ENCODE results near the gene TCF23. TPM values are rescaled to one million over a fixed set of nuclear protein-coding genes. Genes with fewer than 3 reads are reported as not detected.
"Not testable (repeated sequence)": the region's sequence is repeated elsewhere in the genome, so short reads cannot be mapped to it uniquely, and the experiment has no call there.

The TCF23 gene
- total and polyA plus RNA-seq, 4 donors, result 0.01 to 0.18 (median 0.04) TPM; not detected in 1

DNA sequence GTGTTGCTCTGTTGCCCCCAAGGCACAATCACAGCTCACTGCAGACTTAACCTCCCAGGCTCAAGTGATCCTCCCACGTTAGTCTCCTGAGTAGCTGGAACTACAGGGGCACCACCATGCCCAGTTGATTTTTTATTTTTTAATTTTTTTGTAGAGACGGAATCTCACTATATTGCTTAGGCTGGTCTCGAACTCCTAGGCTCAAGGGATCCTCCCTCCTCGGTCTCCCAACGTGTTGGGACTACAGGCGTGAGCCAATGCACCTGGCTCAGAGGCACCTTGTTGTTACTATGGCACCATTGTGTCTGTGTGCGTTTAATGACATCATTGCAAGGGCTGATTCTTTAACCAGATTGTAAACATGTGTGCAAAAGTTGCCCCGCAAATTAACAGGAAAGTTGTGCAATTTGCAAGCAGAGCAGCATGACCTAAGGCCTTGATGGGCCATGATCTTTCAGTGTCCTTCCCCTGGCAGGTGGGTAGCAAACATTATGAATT, 22.6 kb downstream of the TCF23 start:
- TF ChIP-seq, protein P1, sequence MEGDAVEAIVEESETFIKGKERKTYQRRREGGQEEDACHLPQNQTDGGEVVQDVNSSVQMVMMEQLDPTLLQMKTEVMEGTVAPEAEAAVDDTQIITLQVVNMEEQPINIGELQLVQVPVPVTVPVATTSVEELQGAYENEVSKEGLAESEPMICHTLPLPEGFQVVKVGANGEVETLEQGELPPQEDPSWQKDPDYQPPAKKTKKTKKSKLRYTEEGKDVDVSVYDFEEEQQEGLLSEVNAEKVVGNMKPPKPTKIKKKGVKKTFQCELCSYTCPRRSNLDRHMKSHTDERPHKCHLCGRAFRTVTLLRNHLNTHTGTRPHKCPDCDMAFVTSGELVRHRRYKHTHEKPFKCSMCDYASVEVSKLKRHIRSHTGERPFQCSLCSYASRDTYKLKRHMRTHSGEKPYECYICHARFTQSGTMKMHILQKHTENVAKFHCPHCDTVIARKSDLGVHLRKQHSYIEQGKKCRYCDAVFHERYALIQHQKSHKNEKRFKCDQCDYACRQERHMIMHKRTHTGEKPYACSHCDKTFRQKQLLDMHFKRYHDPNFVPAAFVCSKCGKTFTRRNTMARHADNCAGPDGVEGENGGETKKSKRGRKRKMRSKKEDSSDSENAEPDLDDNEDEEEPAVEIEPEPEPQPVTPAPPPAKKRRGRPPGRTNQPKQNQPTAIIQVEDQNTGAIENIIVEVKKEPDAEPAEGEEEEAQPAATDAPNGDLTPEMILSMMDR (IDR thresholded peaks at IDR 0.05; ENCODE audit: control extremely low read depth, extremely low read depth), result no peak
- H3K9ac ChIP-seq (ENCODE audit: insufficient read depth in 1 of 2, low read length in 2 of 2), result no peak overlapping the region
- H3K9me3 ChIP-seq (ENCODE audit: control insufficient read depth in 4 of 4, insufficient read depth in 3 of 4, low read length in 3 of 4), result no peaks in the 10 kb centered on the region
- no peak overlapping the region for H3K4me3 ChIP-seq
- ATAC-seq (ENCODE audit: insufficient read depth, low FRiP score) (no peak), DNase-seq (no peak)
- peaks cover 0 to 4% (median 0%) of the 10 kb centered on the region in 5 donors for H3K4me1 ChIP-seq (ENCODE audit: control insufficient read depth in 5 of 5, insufficient read depth in 5 of 5, low read length in 5 of 5)
- 73 to 76% methylated on average over 8 of the region's 8 CpGs for WGBS, 2 donors
- H3K36me3 ChIP-seq (ENCODE audit: control insufficient read depth in 4 of 4, insufficient read depth in 4 of 4, low read length in 4 of 4), result no peaks in the 10 kb centered on the region
- no peak overlapping the region for H3K27ac ChIP-seq (ENCODE audit: low read depth in 1 of 2, low read length in 1 of 2)
- peaks cover 0 to 27% (median 9%) of the 10 kb centered on the region in 3 donors for H3K27me3 ChIP-seq (ENCODE audit: control insufficient read depth in 3 of 3, insufficient read depth in 3 of 3, low read length in 2 of 3)

DNA sequence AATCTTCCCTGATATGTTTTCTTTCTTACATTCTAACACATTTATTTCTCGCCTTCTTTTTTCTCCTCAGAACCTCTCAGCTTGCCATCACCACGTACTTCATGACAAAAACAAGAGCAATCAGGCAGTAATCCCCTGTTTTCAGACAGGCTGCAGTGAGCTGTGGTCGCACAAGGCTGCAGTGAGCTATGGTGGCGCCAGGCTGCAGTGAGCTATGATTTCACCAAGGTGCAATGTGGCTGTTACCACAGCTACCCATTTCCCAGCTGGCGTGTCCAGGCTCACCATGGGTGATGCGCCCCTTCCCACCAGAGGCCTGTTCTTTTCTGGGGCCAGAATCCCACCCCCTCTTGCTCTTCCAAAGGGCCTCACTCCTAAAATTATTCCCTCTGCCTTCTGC, 25.8 kb downstream of the TCF23 start:
- Histone ChIP-seq H3K9ac (ENCODE audit: insufficient read depth in 1 of 2, low read length in 2 of 2) (no peak overlapping the region), H3K36me3 (ENCODE audit: control insufficient read depth in 4 of 4, insufficient read depth in 4 of 4, low read length in 4 of 4) (no peaks in the 10 kb centered on the region), H3K4me1 (ENCODE audit: control insufficient read depth in 5 of 5, insufficient read depth in 5 of 5, low read length in 5 of 5) (peaks cover 0 to 4% (median 0%) of the 10 kb centered on the region in 5 donors), H3K4me3 (no peak overlapping the region), H3K9me3 (ENCODE audit: control insufficient read depth in 4 of 4, insufficient read depth in 3 of 4, low read length in 3 of 4) (no peaks in the 10 kb centered on the region), H3K27ac (ENCODE audit: low read depth in 1 of 2, low read length in 1 of 2) (no peak overlapping the region), H3K27me3 (ENCODE audit: control insufficient read depth in 3 of 3, insufficient read depth in 3 of 3, low read length in 2 of 3) (peaks cover 0 to 27% (median 13%) of the 10 kb centered on the region in 3 donors)
- DNase-seq (no peak), ATAC-seq (ENCODE audit: insufficient read depth, low FRiP score) (no peak)
- 76 to 78% methylated on average over 6 of the region's 6 CpGs for WGBS, 2 donors
- TF ChIP-seq, protein P1 (IDR thresholded peaks at IDR 0.05; ENCODE audit: control extremely low read depth, extremely low read depth), result no peak

DNA sequence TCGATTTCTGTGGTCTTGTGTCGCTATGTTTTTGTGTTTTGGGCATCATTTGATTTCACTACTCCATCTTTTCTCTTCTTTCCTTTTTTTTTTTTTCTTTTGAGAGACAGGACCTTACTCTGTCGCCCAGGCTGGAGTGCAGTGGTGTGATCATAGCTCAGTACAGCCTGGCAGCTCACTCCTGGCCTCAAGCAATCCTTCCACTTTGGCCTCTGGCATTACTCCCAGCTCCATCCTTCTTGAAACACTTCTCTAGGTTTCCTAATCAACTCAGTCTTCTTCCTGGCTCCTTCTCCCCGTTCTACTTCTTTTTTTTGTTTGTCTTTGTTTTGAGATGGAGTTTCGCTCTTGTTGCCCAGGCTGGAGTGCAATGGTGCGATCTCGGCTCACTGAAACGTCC, 26.5 kb downstream of the TCF23 start:
- peak in 1 of 3 donors; percentile 28 for DNase-seq
- Histone ChIP-seq H3K27ac (ENCODE audit: low read depth in 1 of 2, low read length in 1 of 2) (no peak overlapping the region), H3K4me1 (ENCODE audit: control insufficient read depth in 5 of 5, insufficient read depth in 5 of 5, low read length in 5 of 5) (no peaks in the 10 kb centered on the region), H3K27me3 (ENCODE audit: control insufficient read depth in 3 of 3, insufficient read depth in 3 of 3, low read length in 2 of 3) (peaks cover 0 to 27% (median 10%) of the 10 kb centered on the region in 3 donors), H3K9ac (ENCODE audit: insufficient read depth in 1 of 2, low read length in 2 of 2) (no peak overlapping the region), H3K4me3 (no peak overlapping the region), H3K9me3 (ENCODE audit: control insufficient read depth in 4 of 4, insufficient read depth in 3 of 4, low read length in 3 of 4) (no peaks in the 10 kb centered on the region), H3K36me3 (ENCODE audit: control insufficient read depth in 4 of 4, insufficient read depth in 4 of 4, low read length in 4 of 4) (no peaks in the 10 kb centered on the region)
- ATAC-seq (ENCODE audit: insufficient read depth, low FRiP score), result no peak
- TF ChIP-seq, protein P1 (IDR thresholded peaks at IDR 0.05; ENCODE audit: control extremely low read depth, extremely low read depth), result no peak
- 56 to 67% methylated on average over 8 of the region's 8 CpGs for WGBS, 2 donors

DNA sequence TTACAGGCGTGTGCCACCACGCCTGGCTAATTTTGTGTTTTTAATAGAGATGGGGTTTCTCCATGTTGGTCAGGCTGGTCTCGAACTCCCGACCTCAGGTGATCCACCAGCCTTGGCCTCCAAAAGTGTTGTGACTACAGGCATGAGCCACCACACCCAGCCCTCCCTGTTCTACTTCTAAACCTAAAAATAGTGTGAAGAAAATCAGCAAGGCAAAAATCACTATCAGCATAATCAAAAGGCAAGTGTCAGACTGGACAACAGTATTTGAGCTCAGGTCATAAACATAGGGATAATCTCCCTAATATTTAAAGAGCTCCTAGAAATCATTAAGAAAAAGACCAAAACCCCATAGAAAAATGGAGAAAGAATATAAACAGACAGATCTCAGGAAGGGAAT, 27.0 kb downstream of the TCF23 start:
- not testable (repeated sequence) for H3K4me1 ChIP-seq (ENCODE audit: control insufficient read depth in 5 of 5, insufficient read depth in 5 of 5, low read length in 5 of 5); H3K9me3 ChIP-seq (ENCODE audit: control insufficient read depth in 4 of 4, insufficient read depth in 3 of 4, low read length in 3 of 4); H3K9ac ChIP-seq (ENCODE audit: insufficient read depth in 1 of 2, low read length in 2 of 2); ATAC-seq (ENCODE audit: insufficient read depth, low FRiP score); DNase-seq; H3K4me3 ChIP-seq; H3K36me3 ChIP-seq (ENCODE audit: control insufficient read depth in 4 of 4, insufficient read depth in 4 of 4, low read length in 4 of 4); H3K27ac ChIP-seq (ENCODE audit: low read depth in 1 of 2, low read length in 1 of 2)
- peaks cover 0 to 25% (median 6%) of the 10 kb centered on the region in 3 donors for H3K27me3 ChIP-seq (ENCODE audit: control insufficient read depth in 3 of 3, insufficient read depth in 3 of 3, low read length in 2 of 3)
- 87 to 91% methylated on average over 4 of the region's 4 CpGs for WGBS, 2 donors
